Measurements from ENCODE around the gene ALG12. TPM values are rescaled to one million over a fixed set of nuclear protein-coding genes. Genes with fewer than 3 reads are reported as not detected.

ALG12 gene
- total RNA-seq, 2 donors from 2014 or later: 19.7 to 26.2 TPM

GRCh38 chr22:49858827-49859226 lies 59.4 kb downstream of the ALG12 start:
- Mint-ChIP-seq H3K4me1 (peaks cover 18% of the 10 kb centered on the region), H3K27me3 (ENCODE audit: insufficient read depth) (no peaks in the 10 kb centered on the region), H3K36me3 (ENCODE audit: low read depth) (peaks cover 2% of the 10 kb centered on the region), H3K27ac (peak overlapping the region; percentile 44), H3K9me3 (no peaks in the 10 kb centered on the region), H3K4me3 (no peak overlapping the region)
- Histone ChIP-seq H3K9ac (ENCODE audit: extremely low read depth, low read length, poor library complexity, severe bottlenecking) (no peak overlapping the region), H3K27me3 (ENCODE audit: control insufficient read depth, insufficient read depth, low read length, poor library complexity, severe bottlenecking) (no peaks in the 10 kb centered on the region), H3K9me3 (ENCODE audit: control insufficient read depth, low read length) (no peaks in the 10 kb centered on the region), H3K4me1 (ENCODE audit: control insufficient read depth, insufficient read depth, low read length) (peaks cover 2% of the 10 kb centered on the region), H3K36me3 (ENCODE audit: control insufficient read depth, insufficient read depth, low read length) (no peaks in the 10 kb centered on the region), H3K27ac (ENCODE audit: low read depth, low read length) (no peak overlapping the region), H3K4me3 (ENCODE audit: low read length) (no peak overlapping the region)
- DNase-seq: no peak
- WGBS, 2 experiments (ENCODE audit: insufficient coverage in 1 of 2, insufficient read length in 1 of 2): 93 to 95% methylated on average over 11 to 13 of the region's 14 CpGs
- TF ChIP-seq CTCF (conservative IDR thresholded peaks at IDR 0.05): no peak

- no peak overlapping the region for H3K9ac ChIP-seq (ENCODE audit: extremely low read depth, low read length, poor library complexity, severe bottlenecking)
- DNase-seq: no peak
- no peak overlapping the region for H3K27ac Mint-ChIP-seq
- no peaks in the 10 kb centered on the region for H3K36me3 ChIP-seq (ENCODE audit: control insufficient read depth, insufficient read depth, low read length)
- no peak for TF ChIP-seq CTCF (conservative IDR thresholded peaks at IDR 0.05)
- no peak overlapping the region for H3K4me3 ChIP-seq (ENCODE audit: low read length)
- H3K36me3 Mint-ChIP-seq (ENCODE audit: low read depth): peaks cover 2% of the 10 kb centered on the region
- peaks cover 10% of the 10 kb centered on the region for H3K27me3 ChIP-seq (ENCODE audit: control insufficient read depth, insufficient read depth, low read length, poor library complexity, severe bottlenecking)
- H3K27me3 Mint-ChIP-seq (ENCODE audit: insufficient read depth): peaks cover 10% of the 10 kb centered on the region
- no peaks in the 10 kb centered on the region for H3K9me3 Mint-ChIP-seq
- H3K4me1 Mint-ChIP-seq: peaks cover 18% of the 10 kb centered on the region
- H3K4me1 ChIP-seq (ENCODE audit: control insufficient read depth, insufficient read depth, low read length): peaks cover 2% of the 10 kb centered on the region
- no peaks in the 10 kb centered on the region for H3K9me3 ChIP-seq (ENCODE audit: control insufficient read depth, low read length)
- no peak overlapping the region for H3K27ac ChIP-seq (ENCODE audit: low read depth, low read length)
- no peak overlapping the region for H3K4me3 Mint-ChIP-seq
- 89 to 91% methylated on average over 21 to 30 of the region's 31 CpGs for WGBS, 2 experiments (ENCODE audit: insufficient coverage in 1 of 2, insufficient read length in 1 of 2)
These were observed 61.2 kb downstream of the ALG12 start for GRCh38 chr22:49856766-49857618.

- H3K27ac Mint-ChIP-seq: peak overlapping the region; percentile 58
- H3K9ac ChIP-seq (ENCODE audit: extremely low read depth, low read length, poor library complexity, severe bottlenecking): no peak overlapping the region
- peaks cover 2% of the 10 kb centered on the region for H3K4me1 ChIP-seq (ENCODE audit: control insufficient read depth, insufficient read depth, low read length)
- H3K36me3 Mint-ChIP-seq (ENCODE audit: low read depth): peaks cover 2% of the 10 kb centered on the region
- 78 to 90% methylated on average over 5 to 18 of the region's 23 CpGs for WGBS, 2 experiments (ENCODE audit: insufficient coverage in 1 of 2, insufficient read length in 1 of 2)
- TF ChIP-seq CTCF (conservative IDR thresholded peaks at IDR 0.05): no peak
- DNase-seq: no peak
- H3K27me3 ChIP-seq (ENCODE audit: control insufficient read depth, insufficient read depth, low read length, poor library complexity, severe bottlenecking): peaks cover 16% of the 10 kb centered on the region
- peak overlapping the region; percentile 91 for H3K4me3 ChIP-seq (ENCODE audit: low read length)
- peaks cover 16% of the 10 kb centered on the region for H3K27me3 Mint-ChIP-seq (ENCODE audit: insufficient read depth)
- H3K9me3 ChIP-seq (ENCODE audit: control insufficient read depth, low read length): no peaks in the 10 kb centered on the region
- H3K27ac ChIP-seq (ENCODE audit: low read depth, low read length): no peak overlapping the region
- H3K4me1 Mint-ChIP-seq: peaks cover 18% of the 10 kb centered on the region
- H3K9me3 Mint-ChIP-seq: no peaks in the 10 kb centered on the region
- H3K4me3 Mint-ChIP-seq: no peak overlapping the region
- no peaks in the 10 kb centered on the region for H3K36me3 ChIP-seq (ENCODE audit: control insufficient read depth, insufficient read depth, low read length)
These were observed 61.9 kb downstream of the ALG12 start for GRCh38 chr22:49856343-49856742.

Measured in endodermal cell (in vitro differentiated cells).